ENCODE data around the gene TIMP2. TPM values are rescaled to one million over a fixed set of nuclear protein-coding genes. Genes with fewer than 3 reads are reported as not detected.

Gene TIMP2
- total and polyA plus RNA-seq, 4 donors, result 203 to 732 (median 577) TPM

- Histone ChIP-seq H3K36me3 (ENCODE audit: control insufficient read depth in 1 of 2, insufficient read depth in 2 of 2, low read length in 1 of 2) (no peaks in the 10 kb centered on the region), H3K27me3 (ENCODE audit: control insufficient read depth in 1 of 2, insufficient read depth in 2 of 2, low read length in 1 of 2) (no peaks in the 10 kb centered on the region), H3K4me1 (ENCODE audit: control insufficient read depth in 1 of 2, insufficient read depth in 2 of 2, low read length in 2 of 2) (no peaks in the 10 kb centered on the region), H3K4me3 (ENCODE audit: low read length in 2 of 2) (no peak overlapping the region), H3K27ac (ENCODE audit: low read depth in 1 of 2, low read length in 2 of 2) (peak overlapping the region in 1 of 2 donors; percentile 2), H3K9me3 (ENCODE audit: control insufficient read depth, low read length) (no peaks in the 10 kb centered on the region)
- ATAC-seq (ENCODE audit: low FRiP score), result no peak
- intact Hi-C loops (cut with DNase I), result loop anchor here (5.0 kb wide), 2 partner anchors 37 to 87 kb away; no protein-coding TSS in a partner anchor
- no peak for DNase-seq
- 88 to 91% methylated on average over 24 of the region's 24 CpGs for WGBS, 2 donors
Observed at GRCh38 chr17:78884876-78885667, 40.1 kb downstream of the TIMP2 start.

DNA sequence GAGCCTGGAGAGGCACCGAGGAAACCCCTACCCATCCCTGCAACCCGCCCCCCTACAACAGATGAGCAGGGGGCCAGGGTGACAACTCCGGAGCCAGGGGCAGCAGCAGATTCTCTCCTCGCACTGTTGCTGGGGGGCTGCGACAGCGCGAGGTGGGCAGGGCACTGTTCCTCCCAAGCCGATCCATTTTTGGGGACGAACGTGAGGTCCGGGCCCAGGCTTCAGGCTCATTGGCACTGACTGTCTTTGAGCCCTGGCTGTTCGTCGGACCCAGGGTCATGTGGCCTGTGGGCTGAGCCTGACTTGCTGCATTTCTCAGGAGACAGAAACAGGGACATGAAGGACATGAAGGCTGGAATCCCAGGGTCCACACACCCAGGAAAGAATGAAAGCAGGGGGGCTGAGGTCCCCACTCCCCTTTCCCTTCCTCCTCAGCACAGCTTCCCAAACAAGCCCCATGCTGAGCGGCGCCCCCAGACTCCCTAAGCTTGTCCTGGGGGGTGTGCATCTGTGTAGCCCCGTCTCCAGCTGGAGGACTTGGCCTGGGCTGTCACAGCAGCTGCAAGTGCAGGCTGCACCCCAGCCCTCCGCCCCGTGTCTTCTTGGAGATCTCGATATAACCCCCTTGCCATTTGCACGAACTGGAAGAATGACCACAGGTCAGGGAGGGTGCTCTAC, 40.9 kb downstream of the TIMP2 start:
- 21 to 24% methylated on average over 19 to 20 of the region's 20 CpGs for WGBS, 2 donors
- intact Hi-C loops (cut with DNase I), result loop anchor here (5.0 kb wide), 2 partner anchors 38 to 88 kb away; no protein-coding TSS in a partner anchor
- ATAC-seq (ENCODE audit: low FRiP score) (peak; percentile 13), DNase-seq (no peak)
- H3K27ac ChIP-seq (ENCODE audit: low read depth in 1 of 2, low read length in 2 of 2), result peak overlapping the region in 1 of 2 donors; percentile 89
- H3K4me3 ChIP-seq (ENCODE audit: low read length in 2 of 2), result no peak overlapping the region
- H3K9me3 ChIP-seq (ENCODE audit: control insufficient read depth, low read length), result no peaks in the 10 kb centered on the region
- no peaks in the 10 kb centered on the region for H3K36me3 ChIP-seq (ENCODE audit: control insufficient read depth in 1 of 2, insufficient read depth in 2 of 2, low read length in 1 of 2)
- H3K4me1 ChIP-seq (ENCODE audit: control insufficient read depth in 1 of 2, insufficient read depth in 2 of 2, low read length in 2 of 2), result no peaks in the 10 kb centered on the region
- no peaks in the 10 kb centered on the region for H3K27me3 ChIP-seq (ENCODE audit: control insufficient read depth in 1 of 2, insufficient read depth in 2 of 2, low read length in 1 of 2)

GRCh38 chr17:78883533-78884131, 41.6 kb downstream of the TIMP2 start:
- H3K9me3 ChIP-seq (ENCODE audit: control insufficient read depth, low read length), result no peaks in the 10 kb centered on the region
- H3K27ac ChIP-seq (ENCODE audit: low read depth in 1 of 2, low read length in 2 of 2), result peak overlapping the region in 1 of 2 donors; percentile 89
- no peaks in the 10 kb centered on the region for H3K36me3 ChIP-seq (ENCODE audit: control insufficient read depth in 1 of 2, insufficient read depth in 2 of 2, low read length in 1 of 2)
- intact Hi-C loops (cut with DNase I), result loop anchor here (5.0 kb wide), 2 partner anchors 39 to 89 kb away; no protein-coding TSS in a partner anchor
- H3K27me3 ChIP-seq (ENCODE audit: control insufficient read depth in 1 of 2, insufficient read depth in 2 of 2, low read length in 1 of 2), result no peaks in the 10 kb centered on the region
- 2 to 3% methylated on average over 24 of the region's 24 CpGs for WGBS, 2 donors
- peak; percentile 83 for ATAC-seq (ENCODE audit: low FRiP score)
- peak; percentile 90 to 91 for DNase-seq
- no peak overlapping the region for H3K4me3 ChIP-seq (ENCODE audit: low read length in 2 of 2)
- no peaks in the 10 kb centered on the region for H3K4me1 ChIP-seq (ENCODE audit: control insufficient read depth in 1 of 2, insufficient read depth in 2 of 2, low read length in 2 of 2)

- DNase-seq (peak; percentile 91 to 93), ATAC-seq (ENCODE audit: low FRiP score) (peak; percentile 82)
- no peaks in the 10 kb centered on the region for H3K9me3 ChIP-seq (ENCODE audit: control insufficient read depth, low read length)
- no peaks in the 10 kb centered on the region for H3K36me3 ChIP-seq (ENCODE audit: control insufficient read depth in 1 of 2, insufficient read depth in 2 of 2, low read length in 1 of 2)
- H3K4me1 ChIP-seq (ENCODE audit: control insufficient read depth in 1 of 2, insufficient read depth in 2 of 2, low read length in 2 of 2), result no peaks in the 10 kb centered on the region
- H3K27me3 ChIP-seq (ENCODE audit: control insufficient read depth in 1 of 2, insufficient read depth in 2 of 2, low read length in 1 of 2), result no peaks in the 10 kb centered on the region
- WGBS, 2 donors, result 4 to 9% methylated on average over 10 of the region's 10 CpGs
- peak overlapping the region; percentile 3 to 89 for H3K27ac ChIP-seq (ENCODE audit: low read depth in 1 of 2, low read length in 2 of 2)
- no peak overlapping the region for H3K4me3 ChIP-seq (ENCODE audit: low read length in 2 of 2)
- intact Hi-C loops (cut with DNase I), result loop anchor here (5.0 kb wide), 2 partner anchors 39 to 89 kb away; no protein-coding TSS in a partner anchor
Observed at GRCh38 chr17:78883089-78883532, 42.1 kb downstream of the TIMP2 start.

DNA sequence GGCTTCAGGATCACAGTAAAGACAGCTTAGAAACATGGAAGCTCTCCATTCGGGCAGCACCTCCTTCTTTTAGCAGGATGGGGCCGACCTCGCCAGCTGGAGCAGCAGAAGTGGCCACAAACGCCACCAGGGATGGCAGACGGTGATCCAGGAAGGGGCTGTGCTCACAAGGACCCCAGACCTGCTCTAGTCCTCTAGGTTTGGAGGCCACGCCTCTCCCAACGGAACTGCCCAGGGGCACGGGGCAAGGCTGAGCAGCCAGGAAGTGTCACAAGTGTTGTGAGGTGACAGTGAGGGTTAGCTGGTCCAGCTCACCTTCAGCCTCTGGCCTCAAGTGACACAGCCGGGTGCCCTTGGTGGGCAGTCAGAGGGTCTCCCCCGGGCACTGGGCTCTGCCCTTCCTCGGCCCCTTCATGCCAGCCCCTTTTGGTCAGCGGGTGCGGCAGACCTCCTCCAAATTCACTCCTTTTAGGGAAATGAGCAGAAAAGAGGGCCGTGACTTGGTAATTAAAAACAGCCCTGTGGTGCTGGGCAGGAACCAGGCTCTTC, 42.6 kb downstream of the TIMP2 start:
- Histone ChIP-seq H3K36me3 (ENCODE audit: control insufficient read depth in 1 of 2, insufficient read depth in 2 of 2, low read length in 1 of 2) (no peaks in the 10 kb centered on the region), H3K4me1 (ENCODE audit: control insufficient read depth in 1 of 2, insufficient read depth in 2 of 2, low read length in 2 of 2) (no peaks in the 10 kb centered on the region), H3K27me3 (ENCODE audit: control insufficient read depth in 1 of 2, insufficient read depth in 2 of 2, low read length in 1 of 2) (no peaks in the 10 kb centered on the region), H3K4me3 (ENCODE audit: low read length in 2 of 2) (no peak overlapping the region), H3K9me3 (ENCODE audit: control insufficient read depth, low read length) (no peaks in the 10 kb centered on the region), H3K27ac (ENCODE audit: low read depth in 1 of 2, low read length in 2 of 2) (peak overlapping the region; percentile 3 to 89)
- 37 to 42% methylated on average over 14 of the region's 14 CpGs for WGBS, 2 donors
- peak in 1 of 2 donors; percentile 72 for DNase-seq
- intact Hi-C loops (cut with DNase I), result loop anchor here (5.0 kb wide), 2 partner anchors 40 to 90 kb away; no protein-coding TSS in a partner anchor
- ATAC-seq (ENCODE audit: low FRiP score), result peak; percentile 3

DNA sequence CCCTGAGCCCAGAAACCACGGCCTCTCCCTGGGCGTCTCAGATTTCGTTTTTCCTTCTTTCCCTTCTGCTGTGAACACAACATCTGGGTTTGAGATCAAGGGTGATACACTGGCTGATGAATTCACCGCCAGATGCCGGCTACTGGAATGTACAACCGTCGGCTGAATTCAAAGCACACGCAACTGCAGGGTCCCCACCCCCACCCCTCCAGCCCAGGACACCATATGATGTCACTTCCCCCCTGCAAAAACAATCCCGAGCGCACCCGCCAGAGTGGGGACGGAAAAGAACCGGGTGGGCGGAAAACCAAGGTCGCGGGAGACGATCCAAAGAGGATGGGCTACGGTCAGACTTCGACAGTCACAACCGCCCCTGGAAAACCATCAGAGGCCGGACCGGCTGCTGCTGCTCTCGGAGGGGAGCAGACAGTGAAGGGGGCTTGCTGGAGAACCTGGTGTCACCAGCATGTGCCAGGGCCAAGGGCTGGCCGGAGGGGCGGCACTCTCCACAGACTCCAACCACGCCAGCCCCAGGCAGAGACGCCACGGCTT, 45.5 kb downstream of the TIMP2 start:
- no peaks in the 10 kb centered on the region for H3K36me3 ChIP-seq (ENCODE audit: control insufficient read depth in 1 of 2, insufficient read depth in 2 of 2, low read length in 1 of 2)
- no peak overlapping the region for H3K27ac ChIP-seq (ENCODE audit: low read depth in 1 of 2, low read length in 2 of 2)
- intact Hi-C loops (cut with DNase I), result loop anchor here (5.0 kb wide), 2 partner anchors 43 to 93 kb away; no protein-coding TSS in a partner anchor
- no peaks in the 10 kb centered on the region for H3K9me3 ChIP-seq (ENCODE audit: control insufficient read depth, low read length)
- DNase-seq, result peak; percentile 81 to 89
- H3K27me3 ChIP-seq (ENCODE audit: control insufficient read depth in 1 of 2, insufficient read depth in 2 of 2, low read length in 1 of 2), result no peaks in the 10 kb centered on the region
- 21 to 25% methylated on average over 28 of the region's 28 CpGs for WGBS, 2 donors
- H3K4me1 ChIP-seq (ENCODE audit: control insufficient read depth in 1 of 2, insufficient read depth in 2 of 2, low read length in 2 of 2), result no peaks in the 10 kb centered on the region
- ATAC-seq (ENCODE audit: low FRiP score), result peak; percentile 4
- H3K4me3 ChIP-seq (ENCODE audit: low read length in 2 of 2), result no peak overlapping the region

- Histone ChIP-seq H3K9me3 (ENCODE audit: control insufficient read depth, low read length) (no peaks in the 10 kb centered on the region), H3K27ac (ENCODE audit: low read depth in 1 of 2, low read length in 2 of 2) (peak overlapping the region in 1 of 2 donors; percentile 0), H3K4me3 (ENCODE audit: low read length in 2 of 2) (no peak overlapping the region), H3K36me3 (ENCODE audit: control insufficient read depth in 1 of 2, insufficient read depth in 2 of 2, low read length in 1 of 2) (no peaks in the 10 kb centered on the region), H3K4me1 (ENCODE audit: control insufficient read depth in 1 of 2, insufficient read depth in 2 of 2, low read length in 2 of 2) (no peaks in the 10 kb centered on the region), H3K27me3 (ENCODE audit: control insufficient read depth in 1 of 2, insufficient read depth in 2 of 2, low read length in 1 of 2) (no peaks in the 10 kb centered on the region)
- WGBS, 2 donors, result 79 to 84% methylated on average over 14 of the region's 14 CpGs
- intact Hi-C loops (cut with DNase I), result no loop called here
- DNase-seq (no peak), ATAC-seq (ENCODE audit: low FRiP score) (no peak)
Observed at GRCh38 chr17:78878871-78879527, 46.2 kb downstream of the TIMP2 start.

DNA sequence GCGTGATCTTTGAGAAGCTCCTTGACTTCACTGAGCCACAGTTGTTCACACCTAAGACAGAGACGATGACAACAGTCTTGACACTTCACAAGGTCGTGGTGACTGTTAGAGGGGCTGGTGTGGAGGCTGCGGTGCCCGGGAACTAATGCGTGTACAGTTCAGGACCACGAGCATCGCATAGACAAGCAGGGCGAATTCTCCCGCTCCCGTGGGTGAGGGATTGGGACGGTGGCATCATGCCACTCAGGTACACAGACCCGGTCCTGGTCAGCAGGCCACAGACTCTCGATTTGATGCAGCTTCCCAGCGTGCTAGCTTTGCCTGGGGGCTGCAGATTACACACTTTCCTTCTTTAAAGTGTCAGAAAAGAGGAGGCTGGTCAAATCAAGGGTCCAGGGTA, 46.9 kb downstream of the TIMP2 start:
- ATAC-seq (ENCODE audit: low FRiP score) (no peak), DNase-seq (no peak)
- Histone ChIP-seq H3K27ac (ENCODE audit: low read depth in 1 of 2, low read length in 2 of 2) (no peak overlapping the region), H3K4me3 (ENCODE audit: low read length in 2 of 2) (no peak overlapping the region), H3K4me1 (ENCODE audit: control insufficient read depth in 1 of 2, insufficient read depth in 2 of 2, low read length in 2 of 2) (no peaks in the 10 kb centered on the region), H3K27me3 (ENCODE audit: control insufficient read depth in 1 of 2, insufficient read depth in 2 of 2, low read length in 1 of 2) (no peaks in the 10 kb centered on the region), H3K36me3 (ENCODE audit: control insufficient read depth in 1 of 2, insufficient read depth in 2 of 2, low read length in 1 of 2) (no peaks in the 10 kb centered on the region), H3K9me3 (ENCODE audit: control insufficient read depth, low read length) (no peaks in the 10 kb centered on the region)
- WGBS, 2 donors, result 91 to 92% methylated on average over 15 of the region's 15 CpGs
- intact Hi-C loops (cut with DNase I), result no loop called here
